Nephron (organoid): Measurements from ENCODE around the gene UQCRHL.

Experiments
- H3K27ac Mint-ChIP-seq, 3 experiments: 2 replicates each; pipeline ENCODE4 v1.8.0; 2020; ENCODE audit warnings: mixed read lengths in 3 of 3, mild to moderate bottlenecking in 2 of 3, moderate library complexity in 1 of 3
- H3K27me3 Mint-ChIP-seq: 2 replicates; pipeline ENCODE4 v1.8.0; 2021; ENCODE audit warnings: low read depth, mild to moderate bottlenecking, moderate library complexity, mixed read lengths
- H3K36me3 Mint-ChIP-seq: 2 replicates; pipeline ENCODE4 v1.8.0; 2020; ENCODE audit warnings: low read depth, mixed read lengths
- H3K4me1 Mint-ChIP-seq: 2 replicates; pipeline ENCODE4 v1.8.0; 2020; ENCODE audit warnings: mixed read lengths
- H3K4me3 Mint-ChIP-seq, 3 experiments: 2 replicates each; pipeline ENCODE4 v1.8.0; 2020; ENCODE audit warnings: mild to moderate bottlenecking in 3 of 3, mixed read lengths in 3 of 3, moderate library complexity in 2 of 3
- H3K9me3 Mint-ChIP-seq: 2 replicates; pipeline ENCODE4 v1.8.0; 2020; ENCODE audit warnings: mixed read lengths
- CTCF ChIP-seq, 3 experiments: fragments of 200-600 bp; sonication (generic); IDR thresholded peaks; one replicate each; pipeline ENCODE4 v1.5.0; 2021; ENCODE audit warnings: antibody characterized with exemption in 3 of 3; ENCODE audit not compliant: unreplicated experiment in 3 of 3

The UQCRHL gene

GRCh38 chr1:15770313-15770962 lies 37.0 kb downstream of the UQCRHL start:
- Mint-ChIP-seq H3K9me3 (no peaks in the 10 kb centered on the region), H3K4me1 (peaks cover 1% of the 10 kb centered on the region), H3K4me3 (no peak overlapping the region), H3K36me3 (peaks cover 51% of the 10 kb centered on the region), H3K27me3 (no peaks in the 10 kb centered on the region), H3K27ac (no peak overlapping the region)
- no peak for TF ChIP-seq CTCF (IDR thresholded peaks at IDR 0.05; ENCODE audit: unreplicated experiment in 3 of 3)

GRCh38 chr1:15768388-15768787 lies 39.1 kb downstream of the UQCRHL start:
- no peak for TF ChIP-seq CTCF (IDR thresholded peaks at IDR 0.05; ENCODE audit: unreplicated experiment in 3 of 3)
- H3K4me3 Mint-ChIP-seq = no peak overlapping the region
- H3K27me3 Mint-ChIP-seq = no peaks in the 10 kb centered on the region
- peaks cover 50% of the 10 kb centered on the region for H3K36me3 Mint-ChIP-seq
- no peaks in the 10 kb centered on the region for H3K9me3 Mint-ChIP-seq
- H3K4me1 Mint-ChIP-seq = peaks cover 12% of the 10 kb centered on the region
- no peak overlapping the region for H3K27ac Mint-ChIP-seq

- Mint-ChIP-seq H3K27me3 (no peaks in the 10 kb centered on the region), H3K4me3 (no peak overlapping the region), H3K4me1 (peaks cover 12% of the 10 kb centered on the region), H3K36me3 (peaks cover 50% of the 10 kb centered on the region), H3K9me3 (no peaks in the 10 kb centered on the region), H3K27ac (no peak overlapping the region)
- TF ChIP-seq CTCF (IDR thresholded peaks at IDR 0.05; ENCODE audit: unreplicated experiment in 3 of 3) = no peak
Observed at GRCh38 chr1:15767941-15768340, 39.5 kb downstream of the UQCRHL start.

- no peaks in the 10 kb centered on the region for H3K9me3 Mint-ChIP-seq
- H3K4me1 Mint-ChIP-seq = peaks cover 29% of the 10 kb centered on the region
- H3K4me3 Mint-ChIP-seq = no peak overlapping the region
- TF ChIP-seq CTCF (IDR thresholded peaks at IDR 0.05; ENCODE audit: unreplicated experiment in 3 of 3) = no peak
- peaks cover 43% of the 10 kb centered on the region for H3K36me3 Mint-ChIP-seq
- H3K27me3 Mint-ChIP-seq = no peaks in the 10 kb centered on the region
- H3K27ac Mint-ChIP-seq = no peak overlapping the region
Observed at GRCh38 chr1:15765495-15766194, 41.8 kb downstream of the UQCRHL start.

GRCh38 chr1:15764890-15765289 lies 42.6 kb downstream of the UQCRHL start:
- peaks cover 32% of the 10 kb centered on the region for H3K4me1 Mint-ChIP-seq
- no peaks in the 10 kb centered on the region for H3K27me3 Mint-ChIP-seq
- H3K27ac Mint-ChIP-seq = no peak overlapping the region
- H3K9me3 Mint-ChIP-seq = no peaks in the 10 kb centered on the region
- TF ChIP-seq CTCF (IDR thresholded peaks at IDR 0.05; ENCODE audit: unreplicated experiment in 3 of 3) = no peak
- H3K36me3 Mint-ChIP-seq = peaks cover 37% of the 10 kb centered on the region
- H3K4me3 Mint-ChIP-seq = no peak overlapping the region
